ENCODE measurements around the gene RNF212B. TPM values are rescaled to one million over a fixed set of nuclear protein-coding genes. Genes with fewer than 3 reads are reported as not detected.

RNF212B gene
- total RNA-seq, 1 experiment from 2014 or later: 0.39 TPM

GRCh38 chr14:23307146-23307530 lies 69.4 kb downstream of the RNF212B start:
- Histone ChIP-seq H3K27me3 (ENCODE audit: insufficient read depth, low read length) (no peaks in the 10 kb centered on the region; the same call in 1 of the 2 replicates), H2AFZ (ENCODE audit: low read length) (no peak overlapping the region), H4K5ac (ENCODE audit: insufficient read length, low read depth, low read length) (no peak overlapping the region), H3K4me2 (ENCODE audit: insufficient read depth, insufficient read length, low read length) (peak overlapping the region; percentile 90), H3K9me3 (ENCODE audit: control insufficient read depth, low read depth, low read length) (no peaks in the 10 kb centered on the region), H3K56ac (ENCODE audit: insufficient read length, low read depth, low read length) (no peak overlapping the region), H3K4me1 (ENCODE audit: insufficient read depth, low read length) (no peaks in the 10 kb centered on the region; the same call in 1 of the 2 replicates), H4K8ac (replicated peaks; ENCODE audit: insufficient read length, low read depth, low read length) (no peak overlapping the region), H3K79me2 (ENCODE audit: insufficient read depth, low read length) (no peaks in the 10 kb centered on the region), H2BK120ac (ENCODE audit: low read depth, low read length, poor library complexity, severe bottlenecking) (no peak overlapping the region), H3K18ac (ENCODE audit: insufficient read length, low read depth, low read length) (peak overlapping the region; percentile 52), H2BK15ac (ENCODE audit: low read depth, low read length) (no peak overlapping the region), H2BK12ac (ENCODE audit: insufficient read length, low read depth, low read length) (no peak overlapping the region), H3K23me2 (ENCODE audit: insufficient read length, low read depth, low read length, poor library complexity, severe bottlenecking) (peaks cover 17% of the 10 kb centered on the region), H3K14ac (ENCODE audit: insufficient read depth, low read length) (peak overlapping the region; percentile 81; the same call in 1 of the 2 replicates), H3K9ac (ENCODE audit: extremely low read depth, insufficient read length, low read length) (peak overlapping the region; percentile 80), H3K4ac (ENCODE audit: low read depth, low read length) (no peak overlapping the region), H3K79me1 (ENCODE audit: insufficient read depth, low read depth, low read length, poor library complexity, severe bottlenecking) (peaks cover 6% of the 10 kb centered on the region), H3K23ac (ENCODE audit: insufficient read length, low read depth, low read length) (no peak overlapping the region), H3K27ac (ENCODE audit: insufficient read length, low read depth, low read length) (no peak overlapping the region), H3T11ph (ENCODE audit: low read length) (no peak overlapping the region), H2BK5ac (ENCODE audit: insufficient read length, low read length) (no peak overlapping the region), H2AK5ac (ENCODE audit: insufficient read length, low read length) (no peak overlapping the region), H4K91ac (ENCODE audit: insufficient read length, low read depth, low read length) (no peak overlapping the region), H4K20me1 (ENCODE audit: control insufficient read depth, insufficient read depth, insufficient read length) (no peaks in the 10 kb centered on the region), H2BK20ac (ENCODE audit: low read depth, low read length, poor library complexity, severe bottlenecking) (no peak overlapping the region)
- peaks cover 17% of the 10 kb centered on the region for H3K27me3 Mint-ChIP-seq (ENCODE audit: low read depth)
- WGBS (ENCODE audit: extremely low coverage, insufficient read length, low lambda C conversion rate): no CpG with 5 or more reads among the region's 5 CpGs
- H3K4me1 Mint-ChIP-seq: peaks cover 20 to 28% of the 10 kb centered on the region in 2 experiments
- H3K27ac Mint-ChIP-seq: peak overlapping the region; percentile 86 to 98 (median 94); a peak in 6 of 7 replicates
- TF ChIP-seq CTCF (conservative IDR thresholded peaks at IDR 0.05): no peak
- peaks cover 23 to 26% (median 25%) of the 10 kb centered on the region in 3 experiments for H3K36me3 Mint-ChIP-seq (ENCODE audit: insufficient read depth in 1 of 3, low read depth in 3 of 3)
- no peak for DNase-seq
- H3K9me3 Mint-ChIP-seq: no peaks in the 10 kb centered on the region
- H3K4me3 Mint-ChIP-seq: peak overlapping the region; percentile 90 to 91
